Measurements from ENCODE around the gene FES. TPM values are rescaled to one million over a fixed set of nuclear protein-coding genes. Genes with fewer than 3 reads are reported as not detected.

The FES gene
- total RNA-seq, 1 donor: 23.1 TPM

DNA sequence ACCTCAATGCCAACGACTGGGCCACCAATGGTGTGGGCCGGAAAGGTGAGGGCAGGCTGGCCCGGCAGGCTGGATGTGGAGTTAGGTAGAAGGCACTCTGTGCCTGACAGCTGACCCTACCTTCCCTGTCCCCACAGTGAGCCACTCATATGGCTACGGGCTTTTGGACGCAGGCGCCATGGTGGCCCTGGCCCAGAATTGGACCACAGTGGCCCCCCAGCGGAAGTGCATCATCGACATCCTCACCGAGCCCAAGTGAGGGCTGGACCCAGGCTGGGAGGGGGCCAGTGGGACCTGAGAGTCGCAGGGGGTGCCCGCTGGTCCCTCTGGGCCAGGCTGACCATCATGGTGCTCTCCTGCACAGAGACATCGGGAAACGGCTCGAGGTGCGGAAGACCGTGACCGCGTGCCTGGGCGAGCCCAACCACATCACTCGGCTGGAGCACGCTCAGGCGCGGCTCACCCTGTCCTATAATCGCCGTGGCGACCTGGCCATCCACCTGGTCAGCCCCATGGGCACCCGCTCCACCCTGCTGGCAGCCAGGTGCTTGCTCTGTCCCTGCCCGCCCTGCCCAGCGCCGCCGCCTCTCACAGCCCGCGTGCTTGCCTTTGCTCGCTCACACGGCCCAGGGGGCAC lies 4.5 kb upstream of the FES start:
- TF ChIP-seq, protein P1, sequence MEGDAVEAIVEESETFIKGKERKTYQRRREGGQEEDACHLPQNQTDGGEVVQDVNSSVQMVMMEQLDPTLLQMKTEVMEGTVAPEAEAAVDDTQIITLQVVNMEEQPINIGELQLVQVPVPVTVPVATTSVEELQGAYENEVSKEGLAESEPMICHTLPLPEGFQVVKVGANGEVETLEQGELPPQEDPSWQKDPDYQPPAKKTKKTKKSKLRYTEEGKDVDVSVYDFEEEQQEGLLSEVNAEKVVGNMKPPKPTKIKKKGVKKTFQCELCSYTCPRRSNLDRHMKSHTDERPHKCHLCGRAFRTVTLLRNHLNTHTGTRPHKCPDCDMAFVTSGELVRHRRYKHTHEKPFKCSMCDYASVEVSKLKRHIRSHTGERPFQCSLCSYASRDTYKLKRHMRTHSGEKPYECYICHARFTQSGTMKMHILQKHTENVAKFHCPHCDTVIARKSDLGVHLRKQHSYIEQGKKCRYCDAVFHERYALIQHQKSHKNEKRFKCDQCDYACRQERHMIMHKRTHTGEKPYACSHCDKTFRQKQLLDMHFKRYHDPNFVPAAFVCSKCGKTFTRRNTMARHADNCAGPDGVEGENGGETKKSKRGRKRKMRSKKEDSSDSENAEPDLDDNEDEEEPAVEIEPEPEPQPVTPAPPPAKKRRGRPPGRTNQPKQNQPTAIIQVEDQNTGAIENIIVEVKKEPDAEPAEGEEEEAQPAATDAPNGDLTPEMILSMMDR (IDR thresholded peaks at IDR 0.05; ENCODE audit: insufficient read depth, low read length): no peak
- no peak overlapping the region for H3K4me3 ChIP-seq (ENCODE audit: low read depth, low read length)
- DNase-seq (ENCODE audit: low read depth): no peak

DNA sequence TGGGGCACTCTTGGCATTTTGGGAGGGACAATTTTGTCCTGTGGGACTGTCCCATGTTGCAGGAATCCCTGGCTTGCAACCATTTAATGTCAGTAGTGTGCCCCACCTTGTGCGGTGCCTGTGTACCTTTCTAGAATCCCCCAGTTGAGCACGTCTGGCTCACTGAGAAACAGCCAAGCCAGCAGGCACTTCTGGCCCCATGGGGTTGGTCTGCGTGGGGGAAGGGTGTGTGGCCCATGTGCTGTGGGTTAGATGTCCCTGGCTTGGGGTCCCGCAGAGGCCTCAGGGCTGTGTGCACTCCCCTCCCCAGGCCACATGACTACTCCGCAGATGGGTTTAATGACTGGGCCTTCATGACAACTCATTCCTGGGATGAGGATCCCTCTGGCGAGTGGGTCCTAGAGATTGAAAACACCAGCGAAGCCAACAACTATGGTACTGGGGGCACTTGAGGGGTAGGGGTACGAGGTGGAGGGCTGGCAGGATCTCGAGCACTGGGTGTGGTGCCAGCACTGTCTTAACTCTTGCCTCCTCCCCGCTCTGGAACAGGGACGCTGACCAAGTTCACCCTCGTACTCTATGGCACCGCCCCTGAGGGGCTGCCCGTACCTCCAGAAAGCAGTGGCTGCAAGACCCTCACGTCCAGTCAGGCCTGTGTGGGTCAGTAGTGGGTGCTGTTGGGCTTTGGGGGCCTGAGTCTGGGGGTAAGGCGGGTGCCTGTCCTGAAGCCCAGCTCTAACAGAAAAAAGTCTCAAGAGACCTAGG lies 3.7 kb upstream of the FES start:
- no peak overlapping the region for H3K4me3 ChIP-seq (ENCODE audit: low read depth, low read length)
- TF ChIP-seq, protein P1 (IDR thresholded peaks at IDR 0.05; ENCODE audit: insufficient read depth, low read length): no peak
- DNase-seq (ENCODE audit: low read depth): no peak

GRCh38 chr15:90881181-90881977 lies 2.9 kb upstream of the FES start:
- DNase-seq (ENCODE audit: low read depth): no peak
- no peak overlapping the region for H3K4me3 ChIP-seq (ENCODE audit: low read depth, low read length)
- TF ChIP-seq, protein P1 (IDR thresholded peaks at IDR 0.05; ENCODE audit: insufficient read depth, low read length): no peak

DNA sequence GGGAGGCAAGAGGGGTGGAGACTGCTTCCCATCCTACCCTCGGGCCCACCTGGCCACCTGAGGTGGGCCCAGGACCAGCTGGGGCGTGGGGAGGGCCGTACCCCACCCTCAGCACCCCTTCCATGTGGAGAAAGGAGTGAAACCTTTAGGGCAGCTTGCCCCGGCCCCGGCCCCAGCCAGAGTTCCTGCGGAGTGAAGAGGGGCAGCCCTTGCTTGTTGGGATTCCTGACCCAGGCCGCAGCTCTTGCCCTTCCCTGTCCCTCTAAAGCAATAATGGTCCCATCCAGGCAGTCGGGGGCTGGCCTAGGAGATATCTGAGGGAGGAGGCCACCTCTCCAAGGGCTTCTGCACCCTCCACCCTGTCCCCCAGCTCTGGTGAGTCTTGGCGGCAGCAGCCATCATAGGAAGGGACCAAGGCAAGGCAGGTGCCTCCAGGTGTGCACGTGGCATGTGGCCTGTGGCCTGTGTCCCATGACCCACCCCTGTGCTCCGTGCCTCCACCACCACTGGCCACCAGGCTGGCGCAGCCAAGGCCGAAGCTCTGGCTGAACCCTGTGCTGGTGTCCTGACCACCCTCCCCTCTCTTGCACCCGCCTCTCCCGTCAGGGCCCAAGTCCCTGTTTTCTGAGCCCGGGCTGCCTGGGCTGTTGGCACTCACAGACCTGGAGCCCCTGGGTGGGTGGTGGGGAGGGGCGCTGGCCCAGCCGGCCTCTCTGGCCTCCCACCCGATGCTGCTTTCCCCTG lies 2.2 kb upstream of the FES start:
- no peak for DNase-seq (ENCODE audit: low read depth)
- H3K4me3 ChIP-seq (ENCODE audit: low read depth, low read length): no peak overlapping the region
- TF ChIP-seq, protein P1 (IDR thresholded peaks at IDR 0.05; ENCODE audit: insufficient read depth, low read length): no peak

- no peak for DNase-seq (ENCODE audit: low read depth)
- TF ChIP-seq, protein P1 (IDR thresholded peaks at IDR 0.05; ENCODE audit: insufficient read depth, low read length): no peak
- H3K4me3 ChIP-seq (ENCODE audit: low read depth, low read length): no peak overlapping the region
Measured at GRCh38 chr15:90882781-90883525, 1.4 kb upstream of the FES start.

Data from fibroblast of the aortic adventitia (primary cell).